Left lung (tissue), 10 donors: ENCODE data around the gene SEMA4A. TPM values are rescaled to one million over a fixed set of nuclear protein-coding genes. Genes with fewer than 3 reads are reported as not detected.
"Not testable (repeated sequence)": the region's sequence is repeated elsewhere in the genome, so short reads cannot be mapped to it uniquely, and the experiment has no call there.

Source experiments
- ATAC-seq: fragments of 200-7000 bp; cut with Tn5 transposase; one replicate; pipeline ENCODE4 v1.9.1; 2020; ENCODE audit warnings: moderate library complexity
- DNase-seq, 4 donors: peaks; one replicate each; pipeline ENCODE4 v3.0.0-alpha.2; 2013 to 2020
- H3K27ac ChIP-seq, 2 donors: fragments of 200-600 bp; sonication (generic) in 1 of 2; one replicate each; pipeline versions ENCODE4 v1.5.0 to v1.8.0; 2020 to 2021
- H3K27me3 ChIP-seq, 2 donors: fragments of 200-600 bp; sonication (generic) in 1 of 2; one replicate each; pipeline versions ENCODE4 v1.5.0 to v1.8.0; 2020 to 2021
- H3K36me3 ChIP-seq, 2 donors: fragments of 200-600 bp; sonication (generic) in 1 of 2; one replicate each; pipeline versions ENCODE4 v1.5.0 to v1.8.0; 2020 to 2021
- H3K4me1 ChIP-seq, 2 donors: fragments of 200-600 bp; one replicate each; pipeline ENCODE4 v1.8.0; 2021
- H3K4me3 ChIP-seq, 2 donors: fragments of 200-600 bp; sonication (generic) in 1 of 2; one replicate each; pipeline versions ENCODE4 v1.5.0 to v1.8.0; 2020 to 2021; ENCODE audit warnings: mild to moderate bottlenecking in 1 of 2
- H3K9me3 ChIP-seq, 2 donors: fragments of 200-600 bp; sonication (generic) in 1 of 2; one replicate each; pipeline versions ENCODE4 v1.5.0 to v1.8.0; 2020 to 2021
- CTCF ChIP-seq, 2 donors: fragments of 200-600 bp; sonication (generic) in 1 of 2; IDR thresholded peaks; one replicate each; pipeline versions ENCODE4 v1.5.0 to v1.8.0; 2021; ENCODE audit warnings: antibody characterized with exemption in 2 of 2
- intact Hi-C, 2 donors: fragments of 100-400 bp; cut with DNase I; formaldehyde crosslinking; loops; one replicate each; pipeline versions ENCODE4 v1.11.2 to v1.14.2; 2022
- polyA plus RNA-seq, 6 donors: library from polyadenylated mRNA; unstranded; fragments of 120-200 nt; gene quantifications; one replicate each; pipeline ENCODE4 v1.2.1, GENCODE V29; 2013; ENCODE audit not compliant: insufficient read length in 6 of 6
- total RNA-seq, 2 donors: library from RNA; stranded (reverse); fragmentation: NEBNext Ultra II Directional; extraction: Animal tissue kit (Norgen Biotek cat#: 25700); gene quantifications; one replicate each; pipeline ENCODE4 v1.2.1, GENCODE V29; 2021
- donor health status: DM: no; HTN: yes; CAD: no.
- donor health status: DM: no; HTN: no; CAD: no.

Gene SEMA4A
- total and polyA plus RNA-seq, 8 donors, result 18.3 to 41.3 (median 25.2) TPM

GRCh38 chr1:156113282-156113950, 40.0 kb upstream of the SEMA4A start:
- peaks cover 23 to 53% of the 10 kb centered on the region in 2 donors for H3K4me1 ChIP-seq
- no peaks in the 10 kb centered on the region for H3K36me3 ChIP-seq
- no peak for TF ChIP-seq CTCF (IDR thresholded peaks at IDR 0.05)
- peaks cover 0 to 72% of the 10 kb centered on the region in 2 donors for H3K27me3 ChIP-seq
- no peak overlapping the region for H3K4me3 ChIP-seq
- peak overlapping the region; percentile 95 to 96 for H3K27ac ChIP-seq
- ATAC-seq, result no peak
- H3K9me3 ChIP-seq, result no peaks in the 10 kb centered on the region
- DNase-seq, result no peak
- intact Hi-C loops, result no loop called here

GRCh38 chr1:156114101-156114918, 39.1 kb upstream of the SEMA4A start, which contains the start of gene LMNA:
TSS of gene LMNA (plus strand) at chr1:156114711. CDS start at chr1:156114919, 208 bp downstream.
- no peaks in the 10 kb centered on the region for H3K36me3 ChIP-seq
- peak within 1 kb of the TSS; percentile 95 to 96 for H3K27ac ChIP-seq
- H3K9me3 ChIP-seq, result no peaks in the 10 kb centered on the region
- ATAC-seq (peak; percentile 83), DNase-seq (peak; percentile 72 to 93 (median 90))
- H3K4me1 ChIP-seq, result peaks cover 31 to 62% of the 10 kb centered on the region in 2 donors
- intact Hi-C loops, result no loop called here
- TF ChIP-seq CTCF (IDR thresholded peaks at IDR 0.05), result no peak
- H3K27me3 ChIP-seq, result peaks cover 0 to 74% of the 10 kb centered on the region in 2 donors
- peak within 1 kb of the TSS; percentile 90 to 100 for H3K4me3 ChIP-seq

- Histone ChIP-seq H3K36me3 (no peaks in the 10 kb centered on the region), H3K4me1 (peaks cover 38 to 69% of the 10 kb centered on the region in 2 donors), H3K27me3 (peaks cover 0 to 74% of the 10 kb centered on the region in 2 donors), H3K4me3 (peak overlapping the region; percentile 90 to 100), H3K9me3 (no peaks in the 10 kb centered on the region), H3K27ac (peak overlapping the region; percentile 95 to 96)
- DNase-seq (peak in 1 of 4 donors; percentile 83), ATAC-seq (peak; percentile 36)
- no peak for TF ChIP-seq CTCF (IDR thresholded peaks at IDR 0.05)
- intact Hi-C loops, result no loop called here
These were observed 38.4 kb upstream of the SEMA4A start for GRCh38 chr1:156114919-156115513.

GRCh38 chr1:156115514-156116374, 37.6 kb upstream of the SEMA4A start:
- H3K27ac ChIP-seq, result peak overlapping the region; percentile 95 to 96
- H3K4me1 ChIP-seq, result peaks cover 45 to 76% of the 10 kb centered on the region in 2 donors
- no peak for TF ChIP-seq CTCF (IDR thresholded peaks at IDR 0.05)
- H3K36me3 ChIP-seq, result peaks cover 0 to 2% of the 10 kb centered on the region in 2 donors
- peak overlapping the region; percentile 90 to 100 for H3K4me3 ChIP-seq
- peaks cover 0 to 73% of the 10 kb centered on the region in 2 donors for H3K27me3 ChIP-seq
- no peaks in the 10 kb centered on the region for H3K9me3 ChIP-seq
- ATAC-seq (peak; percentile 22), DNase-seq (peak; percentile 67 to 82 (median 75))
- intact Hi-C loops, result no loop called here

GRCh38 chr1:156116731-156117130, 36.7 kb upstream of the SEMA4A start:
- intact Hi-C loops, H3K9me3 ChIP-seq, ATAC-seq, DNase-seq, H3K36me3 ChIP-seq: not testable (repeated sequence)
- Histone ChIP-seq H3K27ac (peak overlapping the region; percentile 95 to 96), H3K27me3 (peaks cover 0 to 70% of the 10 kb centered on the region in 2 donors), H3K4me3 (peak overlapping the region; percentile 90 to 100), H3K4me1 (peaks cover 52 to 86% of the 10 kb centered on the region in 2 donors)
